ENCODE measurements around the gene MNT. TPM values are rescaled to one million over a fixed set of nuclear protein-coding genes. Genes with fewer than 3 reads are reported as not detected.

MNT gene
- polyA plus RNA-seq, 1 donor from 2014 or later: 6.1 TPM

DNA sequence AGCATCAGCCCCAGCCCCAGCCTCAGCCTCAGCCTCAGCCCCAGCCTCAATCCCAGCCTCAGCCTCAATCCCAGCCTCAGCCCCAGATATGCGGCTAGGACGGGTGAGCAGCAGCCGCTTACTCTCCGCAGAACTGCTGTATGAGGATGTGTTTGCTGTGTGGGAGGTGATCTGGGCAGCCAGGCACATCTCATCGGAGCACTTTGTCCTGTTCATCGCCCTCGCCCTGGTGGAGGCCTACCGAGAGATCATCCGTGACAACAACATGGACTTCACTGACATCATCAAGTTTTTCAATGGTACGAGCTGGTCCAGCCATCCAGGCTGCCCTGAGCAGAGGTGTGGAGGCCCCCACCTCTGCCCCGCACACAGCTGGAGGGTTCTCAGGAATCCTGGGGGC, 22.0 kb downstream of the MNT start:
- Histone ChIP-seq H4K20me1 (ENCODE audit: insufficient read depth) (peaks cover 4% of the 10 kb centered on the region), H3K9me3 (ENCODE audit: low read length) (no peaks in the 10 kb centered on the region), H3K27ac (ENCODE audit: low read length) (no peak overlapping the region), H3K9me2 (ENCODE audit: insufficient read depth, low read length) (no peaks in the 10 kb centered on the region), H3K79me2 (replicated peaks; ENCODE audit: insufficient read depth, low read length) (no peaks in the 10 kb centered on the region), H3K27me3 (ENCODE audit: insufficient read depth, low read depth, low read length) (no peaks in the 10 kb centered on the region), H2AFZ (ENCODE audit: low read depth, low read length) (no peak overlapping the region), H3K4me2 (ENCODE audit: low read length) (no peak overlapping the region), H3K36me3 (ENCODE audit: insufficient read depth, low read length) (no peaks in the 10 kb centered on the region), H3F3A (ENCODE audit: insufficient read depth, low read length, poor library complexity, severe bottlenecking) (no peaks in the 10 kb centered on the region), H3K4me3 (ENCODE audit: low read length) (no peak overlapping the region), H3K9ac (ENCODE audit: low read length) (no peak overlapping the region)
- TF ChIP-seq RAD21 (conservative IDR thresholded peaks at IDR 0.05) (no peak), MXI1 (conservative IDR thresholded peaks at IDR 0.05; ENCODE audit: poor library complexity, severe bottlenecking) (no peak), SMC3 (conservative IDR thresholded peaks at IDR 0.05; ENCODE audit: poor library complexity) (no peak), EZH2 (IDR thresholded peaks at IDR 0.05; ENCODE audit: borderline replicate concordance, insufficient read depth, low read length, poor library complexity, severe bottlenecking) (no peak), TAF1 (IDR thresholded peaks at IDR 0.05; ENCODE audit: low read depth) (no peak), POLR2AphosphoS5 (IDR thresholded peaks at IDR 0.05) (peak; percentile 6), EP300 (conservative IDR thresholded peaks at IDR 0.05; ENCODE audit: poor library complexity, severe bottlenecking) (no peak)
- TF ChIP-seq, protein P1, sequence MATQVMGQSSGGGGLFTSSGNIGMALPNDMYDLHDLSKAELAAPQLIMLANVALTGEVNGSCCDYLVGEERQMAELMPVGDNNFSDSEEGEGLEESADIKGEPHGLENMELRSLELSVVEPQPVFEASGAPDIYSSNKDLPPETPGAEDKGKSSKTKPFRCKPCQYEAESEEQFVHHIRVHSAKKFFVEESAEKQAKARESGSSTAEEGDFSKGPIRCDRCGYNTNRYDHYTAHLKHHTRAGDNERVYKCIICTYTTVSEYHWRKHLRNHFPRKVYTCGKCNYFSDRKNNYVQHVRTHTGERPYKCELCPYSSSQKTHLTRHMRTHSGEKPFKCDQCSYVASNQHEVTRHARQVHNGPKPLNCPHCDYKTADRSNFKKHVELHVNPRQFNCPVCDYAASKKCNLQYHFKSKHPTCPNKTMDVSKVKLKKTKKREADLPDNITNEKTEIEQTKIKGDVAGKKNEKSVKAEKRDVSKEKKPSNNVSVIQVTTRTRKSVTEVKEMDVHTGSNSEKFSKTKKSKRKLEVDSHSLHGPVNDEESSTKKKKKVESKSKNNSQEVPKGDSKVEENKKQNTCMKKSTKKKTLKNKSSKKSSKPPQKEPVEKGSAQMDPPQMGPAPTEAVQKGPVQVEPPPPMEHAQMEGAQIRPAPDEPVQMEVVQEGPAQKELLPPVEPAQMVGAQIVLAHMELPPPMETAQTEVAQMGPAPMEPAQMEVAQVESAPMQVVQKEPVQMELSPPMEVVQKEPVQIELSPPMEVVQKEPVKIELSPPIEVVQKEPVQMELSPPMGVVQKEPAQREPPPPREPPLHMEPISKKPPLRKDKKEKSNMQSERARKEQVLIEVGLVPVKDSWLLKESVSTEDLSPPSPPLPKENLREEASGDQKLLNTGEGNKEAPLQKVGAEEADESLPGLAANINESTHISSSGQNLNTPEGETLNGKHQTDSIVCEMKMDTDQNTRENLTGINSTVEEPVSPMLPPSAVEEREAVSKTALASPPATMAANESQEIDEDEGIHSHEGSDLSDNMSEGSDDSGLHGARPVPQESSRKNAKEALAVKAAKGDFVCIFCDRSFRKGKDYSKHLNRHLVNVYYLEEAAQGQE (IDR thresholded peaks at IDR 0.05; ENCODE audit: borderline replicate concordance): no peak

DNA sequence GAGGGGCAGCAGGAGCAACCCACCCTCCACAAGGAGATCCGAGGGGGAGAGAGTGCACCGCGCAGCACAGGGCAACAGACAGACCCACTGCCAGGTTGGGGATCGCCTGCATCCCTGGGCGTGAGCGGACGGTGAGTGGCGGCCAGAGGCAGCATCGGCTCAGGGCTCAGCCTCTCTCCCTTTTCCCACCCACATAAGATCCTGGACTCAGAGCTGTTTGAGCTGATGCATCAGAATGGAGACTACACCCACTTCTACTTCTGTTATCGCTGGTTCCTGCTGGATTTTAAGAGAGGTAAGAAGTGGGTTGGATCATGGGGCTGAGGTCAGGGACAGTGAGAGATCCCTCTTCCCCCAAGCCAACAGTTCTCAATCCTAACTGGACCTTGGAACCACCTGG, 23.2 kb downstream of the MNT start:
- H4K20me1 ChIP-seq (ENCODE audit: insufficient read depth): no peaks in the 10 kb centered on the region
- H3K27ac ChIP-seq (ENCODE audit: low read length): no peak overlapping the region
- no peaks in the 10 kb centered on the region for H3K9me3 ChIP-seq (ENCODE audit: low read length)
- no peaks in the 10 kb centered on the region for H3K36me3 ChIP-seq (ENCODE audit: insufficient read depth, low read length)
- H3K9ac ChIP-seq (ENCODE audit: low read length): no peak overlapping the region
- no peaks in the 10 kb centered on the region for H3K9me2 ChIP-seq (ENCODE audit: insufficient read depth, low read length)
- H2AFZ ChIP-seq (ENCODE audit: low read depth, low read length): no peak overlapping the region
- no peaks in the 10 kb centered on the region for H3K27me3 ChIP-seq (ENCODE audit: insufficient read depth, low read depth, low read length)
- no peak overlapping the region for H3K4me2 ChIP-seq (ENCODE audit: low read length)
- H3F3A ChIP-seq (ENCODE audit: insufficient read depth, low read length, poor library complexity, severe bottlenecking): no peaks in the 10 kb centered on the region
- TF ChIP-seq SMC3 (conservative IDR thresholded peaks at IDR 0.05; ENCODE audit: poor library complexity) (no peak), RAD21 (conservative IDR thresholded peaks at IDR 0.05) (no peak), TAF1 (IDR thresholded peaks at IDR 0.05; ENCODE audit: low read depth) (no peak), POLR2AphosphoS5 (IDR thresholded peaks at IDR 0.05) (no peak), MXI1 (conservative IDR thresholded peaks at IDR 0.05; ENCODE audit: poor library complexity, severe bottlenecking) (no peak), EP300 (conservative IDR thresholded peaks at IDR 0.05; ENCODE audit: poor library complexity, severe bottlenecking) (no peak), EZH2 (IDR thresholded peaks at IDR 0.05; ENCODE audit: borderline replicate concordance, insufficient read depth, low read length, poor library complexity, severe bottlenecking) (no peak)
- TF ChIP-seq, protein P2, sequence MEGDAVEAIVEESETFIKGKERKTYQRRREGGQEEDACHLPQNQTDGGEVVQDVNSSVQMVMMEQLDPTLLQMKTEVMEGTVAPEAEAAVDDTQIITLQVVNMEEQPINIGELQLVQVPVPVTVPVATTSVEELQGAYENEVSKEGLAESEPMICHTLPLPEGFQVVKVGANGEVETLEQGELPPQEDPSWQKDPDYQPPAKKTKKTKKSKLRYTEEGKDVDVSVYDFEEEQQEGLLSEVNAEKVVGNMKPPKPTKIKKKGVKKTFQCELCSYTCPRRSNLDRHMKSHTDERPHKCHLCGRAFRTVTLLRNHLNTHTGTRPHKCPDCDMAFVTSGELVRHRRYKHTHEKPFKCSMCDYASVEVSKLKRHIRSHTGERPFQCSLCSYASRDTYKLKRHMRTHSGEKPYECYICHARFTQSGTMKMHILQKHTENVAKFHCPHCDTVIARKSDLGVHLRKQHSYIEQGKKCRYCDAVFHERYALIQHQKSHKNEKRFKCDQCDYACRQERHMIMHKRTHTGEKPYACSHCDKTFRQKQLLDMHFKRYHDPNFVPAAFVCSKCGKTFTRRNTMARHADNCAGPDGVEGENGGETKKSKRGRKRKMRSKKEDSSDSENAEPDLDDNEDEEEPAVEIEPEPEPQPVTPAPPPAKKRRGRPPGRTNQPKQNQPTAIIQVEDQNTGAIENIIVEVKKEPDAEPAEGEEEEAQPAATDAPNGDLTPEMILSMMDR (IDR thresholded peaks at IDR 0.05; ENCODE audit: poor library complexity, severe bottlenecking): no peak
- TF ChIP-seq, protein P1 (IDR thresholded peaks at IDR 0.05; ENCODE audit: borderline replicate concordance): no peak
- no peak overlapping the region for H3K4me3 ChIP-seq (ENCODE audit: low read length)
- H3K79me2 ChIP-seq (replicated peaks; ENCODE audit: insufficient read depth, low read length): no peaks in the 10 kb centered on the region

Measured in neural cell (in vitro differentiated cells).